HCT116 (cell line): ENCODE data around the gene SNW1. TPM values are rescaled to one million over a fixed set of nuclear protein-coding genes. Genes with fewer than 3 reads are reported as not detected.
"Not testable (repeated sequence)": the region's sequence is repeated elsewhere in the genome, so short reads cannot be mapped to it uniquely, and the experiment has no call there.

ENCODE experiments used
- ATAC-seq: fragments of 200-7000 bp; cut with Tn5 transposase; 2 replicates; pipeline ENCODE4 v1.9.1; 2020; ENCODE audit warnings: mild to moderate bottlenecking, moderate library complexity
- BruUV-seq: library from RNA; stranded (reverse); fragments of 400-500 nt; replicated peaks from 2 replicates; lab custom pipeline; 2021; lab: Mats Ljungman, UMichigan
- CTCF ChIA-PET: fragments of 300-600 bp; sonication (Branson Sonifier 250); formaldehyde crosslinking; loops from one replicate; lab custom pipeline; 2021; ENCODE audit warnings: antibody characterized with exemption; lab: Charles Lee
- POLR2A ChIA-PET: fragments of 300-600, 350-600 bp; sonication (Branson Sonifier 250); formaldehyde crosslinking; loops from one replicate; lab custom pipeline; 2021; ENCODE audit warnings: antibody characterized with exemption; lab: Charles Lee
- RAD21 ChIA-PET, 2 experiments: fragments of 300-600 bp; sonication (Branson Sonifier 250); formaldehyde crosslinking; loops; one replicate each; lab custom pipeline; 2023; ENCODE audit warnings: low total read pairs in 2 of 2; ENCODE audit not compliant: uncharacterized antibody in 2 of 2, unreplicated experiment in 2 of 2, low non-redundant PET in 1 of 2; lab: Charles Lee
- DNase-seq: peaks from one replicate; pipeline ENCODE4 v3.0.0-alpha.2; 2010; ENCODE audit warnings: low read depth, low spot score
- H2AFZ ChIP-seq: fragments of 200-600 bp; shearing (Covaris generic), sonication (generic); 2 replicates; pipeline ENCODE4 v1.6.1; 2017; ENCODE audit warnings: low read depth, mixed run types, mixed read lengths, antibody characterized with exemption, low read length; ENCODE audit not compliant: poor library complexity, severe bottlenecking
- H3K27ac ChIP-seq: 2 replicates; pipeline ENCODE4 v1.5.1; 2012; ENCODE audit warnings: low read depth, low read length
- H3K27me3 ChIP-seq: fragments of 200-600 bp; sonication (generic); 2 replicates; pipeline ENCODE4 v1.6.1; 2016; ENCODE audit warnings: mixed run types, low read length, mixed read lengths; ENCODE audit not compliant: insufficient read depth
- H3K36me3 ChIP-seq, 2 experiments: fragments of 200-500 bp in 1 of 2; fragments of 200-600 bp in 1 of 2; sonication (Bioruptor generic) in 1 of 2; sonication (generic) in 1 of 2; 2 replicates each; pipeline versions ENCODE4 v1.5.1 to v1.6.1; 2014 to 2016; ENCODE audit warnings: low read length in 2 of 2, inconsistent platforms in 1 of 2, mixed read lengths in 1 of 2, mixed run types in 1 of 2; ENCODE audit not compliant: insufficient read depth in 2 of 2, control insufficient read depth in 1 of 2
- H3K4me1 ChIP-seq, 2 experiments: fragments of 200-600 bp in 1 of 2; sonication (generic) in 1 of 2; 2 replicates each; pipeline versions ENCODE4 v1.5.1 to v1.6.1; 2012 to 2017; ENCODE audit warnings: low read length in 2 of 2, inconsistent platforms in 1 of 2, mild to moderate bottlenecking in 1 of 2, mixed read lengths in 1 of 2, mixed run types in 1 of 2, moderate library complexity in 1 of 2; ENCODE audit not compliant: insufficient read depth in 2 of 2, control insufficient read depth in 1 of 2
- H3K4me2 ChIP-seq: fragments of 200-600 bp; sonication (generic); 2 replicates; pipeline ENCODE4 v1.6.1; 2017; ENCODE audit warnings: mixed run types, low read length, mixed read lengths
- H3K4me3 ChIP-seq, 2 experiments: fragments of 200-600 bp in 1 of 2; sonication (generic) in 1 of 2; replicated peaks in 1 of 2; 2 replicates each; pipeline ENCODE4 v1.5.1; 2011 to 2016; ENCODE audit warnings: low read length in 2 of 2, control low read depth in 1 of 2, low read depth in 1 of 2, mild to moderate bottlenecking in 1 of 2, mixed read lengths in 1 of 2, mixed run types in 1 of 2
- H3K79me2 ChIP-seq: fragments of 200-600 bp; sonication (generic); 2 replicates; pipeline ENCODE4 v1.6.1; 2017; ENCODE audit warnings: mild to moderate bottlenecking, mixed run types, low read length, moderate library complexity, mixed read lengths; ENCODE audit not compliant: insufficient read depth
- H3K9ac ChIP-seq: fragments of 200-600 bp; sonication (generic); 2 replicates; pipeline ENCODE4 v1.6.1; 2016; ENCODE audit warnings: low read length, mixed read lengths
- H3K9me2 ChIP-seq: fragments of 200-600 bp; sonication (generic), shearing (Covaris generic); 2 replicates; pipeline ENCODE4 v1.6.1; 2017; ENCODE audit warnings: mixed run types, mild to moderate bottlenecking, moderate library complexity; ENCODE audit not compliant: insufficient read depth
- H3K9me3 ChIP-seq, 2 experiments: fragments of 200-500 bp in 1 of 2; fragments of 200-600 bp in 1 of 2; sonication (Bioruptor generic) in 1 of 2; sonication (generic) in 1 of 2; 2 replicates each; pipeline ENCODE4 v1.6.1; 2014 to 2017; ENCODE audit warnings: low read length in 2 of 2, mixed read lengths in 2 of 2, inconsistent platforms in 1 of 2, low read depth in 1 of 2, mild to moderate bottlenecking in 1 of 2, mixed run types in 1 of 2, moderate library complexity in 1 of 2; ENCODE audit not compliant: control insufficient read depth in 1 of 2, insufficient read depth in 1 of 2
- H4K20me1 ChIP-seq: fragments of 200-600 bp; sonication (generic), shearing (Covaris generic); 2 replicates; pipeline ENCODE4 v1.6.1; 2017; ENCODE audit warnings: mixed run types, mild to moderate bottlenecking, moderate library complexity; ENCODE audit not compliant: insufficient read depth
- CEBPB ChIP-seq: IDR thresholded peaks from 2 replicates; pipeline ENCODE4 v1.6.1; 2012; ENCODE audit warnings: low read depth
- CTCF ChIP-seq, 3 experiments: fragments of 200-600 bp in 1 of 3; sonication (generic) in 1 of 3; IDR thresholded peaks in 2 of 3; conservative IDR thresholded peaks in 1 of 3; 2 replicates each; pipeline ENCODE4 v1.5.1; 2012 to 2017; ENCODE audit warnings: low read depth in 2 of 3, low read length in 2 of 3, antibody characterized with exemption in 1 of 3, borderline replicate concordance in 1 of 3, control low read depth in 1 of 3, mild to moderate bottlenecking in 1 of 3, mixed read lengths in 1 of 3, mixed run types in 1 of 3, moderate library complexity in 1 of 3; ENCODE audit not compliant: insufficient read depth in 1 of 3
- EGR1 ChIP-seq: IDR thresholded peaks from 2 replicates; pipeline ENCODE4 v1.6.1; 2012; ENCODE audit warnings: low read depth
- EZH2 ChIP-seq: fragments of 200-600 bp; sonication (generic); IDR thresholded peaks from 2 replicates; pipeline ENCODE4 v1.6.1; 2017; ENCODE audit warnings: antibody characterized with exemption, mixed run types
- JUND ChIP-seq: IDR thresholded peaks from 2 replicates; pipeline ENCODE4 v1.6.1; 2012
- POLR2AphosphoS5 ChIP-seq: IDR thresholded peaks from 2 replicates; pipeline ENCODE4 v1.6.1; 2011; ENCODE audit warnings: mild to moderate bottlenecking, low read depth, low read length, moderate library complexity
- RAD21 ChIP-seq: IDR thresholded peaks from 2 replicates; pipeline ENCODE4 v1.6.1; 2012; ENCODE audit warnings: low read depth, mild to moderate bottlenecking
- REST ChIP-seq: IDR thresholded peaks from 2 replicates; pipeline ENCODE4 v1.6.1; 2012; ENCODE audit warnings: low read depth
- SIN3A ChIP-seq: IDR thresholded peaks from 2 replicates; pipeline ENCODE4 v1.6.1; 2012; ENCODE audit warnings: low read depth
- SRF ChIP-seq: IDR thresholded peaks from 2 replicates; pipeline ENCODE4 v1.6.1; 2012; ENCODE audit warnings: low read depth
- TCF7L2 ChIP-seq: IDR thresholded peaks from 2 replicates; pipeline ENCODE4 v1.7.0; 2011; ENCODE audit warnings: borderline replicate concordance, inconsistent platforms; ENCODE audit not compliant: insufficient read depth, insufficient read length; ENCODE audit errors: extremely low read depth
- ZBTB33 ChIP-seq: IDR thresholded peaks from 2 replicates; pipeline ENCODE4 v1.6.1; 2011; ENCODE audit warnings: mild to moderate bottlenecking, low read length, moderate library complexity; ENCODE audit not compliant: insufficient replicate concordance; ENCODE audit errors: extremely low read depth
- ZNF274 ChIP-seq: fragments of 200-500 bp; sonication (Bioruptor generic); IDR thresholded peaks from 2 replicates; pipeline ENCODE4 v1.6.1; 2014; ENCODE audit warnings: mild to moderate bottlenecking, low read depth, low read length, inconsistent platforms
- intact Hi-C: fragments of 100-400 bp; cut with micrococcal nuclease; formaldehyde crosslinking; loops from 2 replicates; pipeline ENCODE4 v1.10.0; 2022
- total RNA-seq: library from RNA; stranded (reverse); gene quantifications from one replicate; pipeline ENCODE4 v1.2.1, GENCODE V29; 2021; ENCODE audit not compliant: unreplicated experiment

The SNW1 gene
- total RNA-seq, 1 experiment from 2014 or later: 102 TPM

- Histone ChIP-seq H3K79me2 (peaks cover 60% of the 10 kb centered on the region), H3K9ac (no peak overlapping the region), H3K4me2 (no peak overlapping the region), H3K9me2 (no peaks in the 10 kb centered on the region), H3K36me3 (peaks cover 34 to 40% of the 10 kb centered on the region in 2 experiments), H3K27me3 (no peaks in the 10 kb centered on the region), H3K9me3 (no peaks in the 10 kb centered on the region), H3K27ac (no peak overlapping the region), H2AFZ (no peak overlapping the region), H3K4me1 (no peaks in the 10 kb centered on the region), H4K20me1 (peaks cover 7% of the 10 kb centered on the region), H3K4me3 (no peak overlapping the region)
- no peak for TF ChIP-seq EGR1
- no peak for TF ChIP-seq RAD21
- TF ChIP-seq SIN3A: no peak
- no peak for TF ChIP-seq EZH2
- no peak for TF ChIP-seq TCF7L2
- TF ChIP-seq ZNF274: no peak
- TF ChIP-seq POLR2AphosphoS5: no peak
- no peak for TF ChIP-seq ZBTB33
- TF ChIP-seq JUND: no peak
- no peak for TF ChIP-seq CTCF (IDR thresholded peaks at IDR 0.05 in 2 of 3, conservative IDR thresholded peaks at IDR 0.05 in 1 of 3; ENCODE audit: borderline replicate concordance in 1 of 3, insufficient read depth in 1 of 3, low read depth in 2 of 3, low read length in 2 of 3)
- no peak for TF ChIP-seq SRF
- TF ChIP-seq CEBPB: no peak
- no peak for TF ChIP-seq REST
- ChIA-PET CTCF (interaction anchor here (1.2 kb wide), 1 partner anchor 10 kb away, joined by 3 read pairs; no protein-coding TSS in a partner anchor), RAD21 (no interaction called here), POLR2A (interaction anchor here (0.9 kb wide), 1 partner anchor 8 kb away, joined by 3 read pairs; no protein-coding TSS in a partner anchor)
- BruUV-seq: no TSS peak
- no peak for ATAC-seq
- intact Hi-C loops: no loop called here
- DNase-seq: no peak
These were observed 8.7 kb downstream of the SNW1 start for GRCh38 chr14:77752266-77752665.

- H3K27ac ChIP-seq, RAD21 ChIA-PET, ATAC-seq, H3K4me3 ChIP-seq, H3K4me1 ChIP-seq, H3K9me2 ChIP-seq, DNase-seq, H4K20me1 ChIP-seq, H3K9me3 ChIP-seq, H2AFZ ChIP-seq, H3K4me2 ChIP-seq, BruUV-seq, POLR2A ChIA-PET, H3K9ac ChIP-seq, H3K27me3 ChIP-seq, CTCF ChIA-PET, intact Hi-C loops: not testable (repeated sequence)
- H3K36me3 ChIP-seq: peaks cover 27 to 28% of the 10 kb centered on the region in 2 experiments
- peaks cover 56% of the 10 kb centered on the region for H3K79me2 ChIP-seq
These were observed 13.5 kb downstream of the SNW1 start for GRCh38 chr14:77747425-77747824.
